Heart left ventricle (tissue), 13 donors: Measurements from ENCODE around the gene FRMD8.

ENCODE experiments used
- POLR2A ChIP-seq, 2 donors: fragments of 450-650 bp; IDR thresholded peaks; one replicate each; pipeline ENCODE4 v1.6.1; 2017; ENCODE audit warnings: antibody characterized with exemption in 2 of 2, mild to moderate bottlenecking in 2 of 2, moderate library complexity in 2 of 2
- TF ChIP-seq, protein P1 (sequence below), 12 donors: fragments of 200-600 bp; sonication (generic) in 4 of 12; IDR thresholded peaks; one replicate each; pipeline versions ENCODE4 v1.5.0 to v1.8.0; 2018 to 2022; ENCODE audit warnings: antibody characterized with exemption in 12 of 12, mild to moderate bottlenecking in 5 of 12
- donor health status: ischemic (EF 13 %, LVEDD 7.1; RV severe dilation, severe dysfunction).
- donor health status: DM: no; HTN: yes; CAD: no.
- donor health status: DM: no; HTN: no; CAD: no.
- donor health status: ischemic (EF 25% LVEDD 6.9; RV normal size, moderate dysfunction).
- donor health status: ischemic (EF 25% LVEDD 5.7; RV mildly dilated, moderate dysfunction).
- donor health status: ischemic (EF 35%, LVEDD 5.7; RV mildly dilated, moderate dysfunction).
- donor health status: nonischemic (EF 11% LVEDD 7.7; RV severe dilation, severe dysfunction).
- donor health status: DM: yes; HTN: yes; CAD: no.
- donor health status: PGD.
- donor health status: ischemic (EF 29% LVEDD 5.4; RV normal size, mild dysfunction).
- donor health status: nonischemic (EF 23%, LVEDD 6.1; RV moderate dilation, normal function).

DNA sequence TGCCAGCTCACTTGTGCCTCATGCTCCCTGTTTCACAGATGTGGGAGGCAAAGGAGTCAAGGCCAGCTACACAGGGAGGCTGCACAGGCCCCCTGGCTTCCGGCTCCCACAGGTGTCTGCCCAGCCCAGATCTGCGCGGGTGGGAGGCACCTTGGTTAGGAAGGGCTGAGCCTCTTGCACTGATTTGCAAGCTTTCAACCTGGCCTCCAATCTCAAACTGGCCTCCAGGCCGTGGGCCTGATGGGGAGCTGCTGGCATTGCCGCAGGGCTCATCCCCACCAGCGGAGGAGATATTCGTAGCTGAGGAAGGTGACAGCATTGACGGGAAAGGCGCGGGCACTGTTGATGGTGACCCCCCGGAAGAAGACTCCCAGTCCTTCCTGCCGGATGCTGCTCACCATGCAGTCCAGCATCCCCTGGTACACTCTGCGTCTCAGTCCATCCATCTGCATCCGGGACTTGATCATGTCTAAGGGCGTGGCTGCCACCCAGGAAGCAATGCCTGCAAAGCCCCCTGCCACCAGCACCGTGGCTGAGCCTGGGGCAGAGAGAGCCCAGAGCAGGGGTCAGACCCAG is 10.2 kb upstream of the FRMD8 start:
- TF ChIP-seq, protein P1, sequence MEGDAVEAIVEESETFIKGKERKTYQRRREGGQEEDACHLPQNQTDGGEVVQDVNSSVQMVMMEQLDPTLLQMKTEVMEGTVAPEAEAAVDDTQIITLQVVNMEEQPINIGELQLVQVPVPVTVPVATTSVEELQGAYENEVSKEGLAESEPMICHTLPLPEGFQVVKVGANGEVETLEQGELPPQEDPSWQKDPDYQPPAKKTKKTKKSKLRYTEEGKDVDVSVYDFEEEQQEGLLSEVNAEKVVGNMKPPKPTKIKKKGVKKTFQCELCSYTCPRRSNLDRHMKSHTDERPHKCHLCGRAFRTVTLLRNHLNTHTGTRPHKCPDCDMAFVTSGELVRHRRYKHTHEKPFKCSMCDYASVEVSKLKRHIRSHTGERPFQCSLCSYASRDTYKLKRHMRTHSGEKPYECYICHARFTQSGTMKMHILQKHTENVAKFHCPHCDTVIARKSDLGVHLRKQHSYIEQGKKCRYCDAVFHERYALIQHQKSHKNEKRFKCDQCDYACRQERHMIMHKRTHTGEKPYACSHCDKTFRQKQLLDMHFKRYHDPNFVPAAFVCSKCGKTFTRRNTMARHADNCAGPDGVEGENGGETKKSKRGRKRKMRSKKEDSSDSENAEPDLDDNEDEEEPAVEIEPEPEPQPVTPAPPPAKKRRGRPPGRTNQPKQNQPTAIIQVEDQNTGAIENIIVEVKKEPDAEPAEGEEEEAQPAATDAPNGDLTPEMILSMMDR (IDR thresholded peaks at IDR 0.05): no peak
- TF ChIP-seq POLR2A (IDR thresholded peaks at IDR 0.05): no peak
